NCI-H526 (cell line): ENCODE data around the gene CLDN4.

Experiments
- DNase-seq, 2 experiments: peaks; one replicate each; lab custom pipeline; 2025; lab: John Stamatoyannopoulos, UW

CLDN4 gene

DNA sequence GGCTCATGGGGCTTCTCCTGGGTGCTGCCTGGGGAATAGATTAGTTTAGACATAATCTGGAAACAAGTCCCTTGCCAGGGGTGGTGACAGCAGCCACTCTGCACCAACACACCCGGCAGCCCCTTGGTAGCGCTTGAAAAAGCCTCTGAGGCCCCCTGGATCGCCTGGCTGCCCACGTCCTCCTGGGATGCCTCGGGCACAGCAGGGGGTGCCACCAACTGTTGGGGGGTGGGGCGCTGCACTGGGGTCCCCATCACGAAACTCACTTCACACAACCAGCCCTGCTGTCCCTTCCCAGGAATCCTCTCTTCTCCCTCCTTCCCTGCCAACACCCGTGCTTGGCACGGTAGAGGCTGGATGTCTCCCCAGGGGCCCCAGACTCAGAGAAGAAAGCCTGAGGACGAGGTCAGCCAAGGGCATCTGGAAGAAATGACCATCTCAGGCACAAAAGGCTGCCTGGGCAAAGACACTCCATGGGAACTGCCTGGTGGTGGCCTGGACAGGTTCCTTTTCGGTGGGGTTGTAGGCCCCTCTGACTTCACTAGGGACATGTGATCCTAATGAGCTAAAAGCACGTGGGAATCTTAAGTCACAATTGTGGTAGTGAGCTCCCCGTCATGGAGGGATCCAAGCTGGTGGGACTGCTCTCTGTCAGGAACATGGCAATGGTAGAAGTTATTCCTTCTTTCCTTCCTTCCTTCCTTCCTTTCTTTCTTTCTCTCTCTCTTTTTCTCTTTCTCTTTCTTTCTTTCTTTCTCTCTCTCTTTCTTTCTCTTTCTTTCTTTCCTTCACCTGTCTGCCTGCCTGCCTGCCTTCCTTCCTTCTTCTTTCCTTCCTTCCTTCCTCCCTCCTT, 41.5 kb downstream of the CLDN4 start:
- no peak for DNase-seq

DNA sequence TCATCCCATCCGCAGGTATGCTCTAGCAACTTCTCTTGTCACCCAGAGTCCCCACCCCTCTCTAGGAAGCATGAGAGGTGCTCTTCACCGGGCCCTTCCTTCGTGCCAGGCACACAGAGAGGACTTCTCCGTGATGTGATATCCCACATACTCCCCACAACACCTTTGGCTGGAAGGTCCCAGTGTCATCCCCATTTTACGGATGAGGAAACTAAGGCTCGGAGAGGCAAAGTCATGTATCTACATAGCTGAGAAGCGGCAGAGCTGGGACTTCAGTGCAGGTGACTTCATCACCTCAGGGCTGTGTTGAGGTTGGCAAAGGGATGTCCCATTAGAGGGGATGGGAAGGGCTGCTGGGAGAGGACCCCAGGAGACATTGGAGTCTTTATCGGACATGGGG, 45.6 kb downstream of the CLDN4 start:
- no peak for DNase-seq

GRCh38 chr7:73876973-73877372, 46.2 kb downstream of the CLDN4 start:
- DNase-seq, result no peak

DNA sequence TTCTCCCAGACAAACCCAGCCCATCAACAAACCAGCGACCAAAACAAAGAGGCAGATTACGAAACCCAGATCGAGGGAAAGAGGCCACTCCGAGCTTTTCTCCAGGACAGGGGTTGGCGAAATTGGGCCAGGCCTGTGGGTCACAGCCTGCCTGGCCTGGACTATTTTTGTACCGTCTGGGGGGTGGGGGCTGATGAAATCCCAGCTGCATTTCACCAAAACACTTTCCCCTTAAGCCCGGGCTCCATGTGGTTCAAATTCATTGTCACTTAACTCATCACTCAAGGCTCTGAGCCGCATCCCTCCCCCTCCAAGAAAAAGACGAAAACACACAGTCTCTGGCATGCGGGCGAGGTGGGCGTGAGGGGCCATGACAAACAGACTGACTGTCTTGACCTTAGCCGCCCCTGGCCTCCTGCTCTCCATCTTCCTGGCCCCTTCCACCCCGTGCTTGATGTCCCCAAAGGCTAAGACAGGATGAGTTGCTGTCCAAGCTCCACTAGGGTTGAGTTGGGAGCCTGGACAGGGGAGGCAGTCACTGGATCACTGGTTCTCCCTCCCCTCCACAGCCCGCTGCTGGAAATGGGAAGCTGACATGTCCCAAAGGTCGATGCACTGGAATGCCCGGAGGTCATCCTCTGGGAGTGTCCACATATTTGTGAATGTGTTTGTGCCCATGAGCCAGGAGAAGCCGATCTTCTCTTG, 49.3 kb downstream of the CLDN4 start:
- DNase-seq, result no peak

DNA sequence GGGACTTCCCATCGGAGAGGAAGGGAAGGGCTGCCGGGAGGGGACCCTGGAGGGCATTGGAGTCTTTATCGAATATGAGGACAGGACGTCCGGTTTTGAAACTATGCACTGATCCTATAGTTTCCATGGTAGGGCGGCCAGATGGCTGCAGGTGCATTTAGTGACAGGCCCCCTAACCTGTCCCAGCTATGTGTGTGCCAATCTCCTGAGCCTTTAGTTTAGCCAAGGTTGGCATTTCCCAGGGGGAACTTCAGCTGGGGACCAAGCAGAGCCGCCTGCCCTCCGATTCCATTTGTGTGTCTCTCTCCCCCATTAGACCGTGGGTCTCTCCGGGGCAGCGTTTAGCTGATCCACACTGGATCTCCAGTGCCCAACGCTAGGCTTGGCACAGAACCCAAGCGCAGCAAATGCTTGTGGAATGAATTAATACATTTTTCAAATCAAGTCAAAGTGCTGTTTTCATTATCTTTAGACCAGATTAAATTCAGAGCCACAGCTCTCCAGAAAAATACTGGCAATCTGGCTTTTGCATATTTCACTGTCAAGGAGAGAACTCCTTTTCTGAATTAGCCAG, 50.0 kb downstream of the CLDN4 start:
- no peak for DNase-seq

GRCh38 chr7:73881352-73882046, 50.7 kb downstream of the CLDN4 start:
- no peak for DNase-seq

DNA sequence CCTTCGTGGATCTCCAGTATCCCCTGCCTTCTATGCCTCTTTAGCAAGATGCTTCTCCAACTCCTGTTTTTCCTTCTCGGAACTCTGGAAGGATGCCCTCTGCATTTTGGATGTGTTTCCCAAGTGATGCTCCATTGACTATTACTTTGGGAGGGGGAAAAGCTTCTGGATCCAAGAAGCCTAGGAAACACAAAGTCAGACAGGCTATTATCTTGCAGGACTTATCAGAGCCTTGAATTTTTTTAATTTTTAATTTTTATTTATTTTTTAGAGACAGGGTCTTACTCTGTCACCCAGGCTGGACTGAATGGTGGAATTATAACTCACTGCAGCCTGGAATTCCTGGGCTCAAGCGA, 51.2 kb downstream of the CLDN4 start:
- no peak for DNase-seq
